Left lobe of liver (tissue), 1 donor: ENCODE data around the gene MAB21L3. TPM values are rescaled to one million over a fixed set of nuclear protein-coding genes. Genes with fewer than 3 reads are reported as not detected.

Experiments
- total RNA-seq: library from RNA; stranded (reverse); gene quantifications from one replicate; pipeline ENCODE4 v1.2.1, GENCODE V29; 2021
- donor health status: DM: no; HTN: yes; CAD: no.

Gene MAB21L3
- total RNA-seq, 1 donor from 2014 or later: 0.63 TPM

Other genes starting within 250 kb of the MAB21L3 start
- gene SLC22A15, start 134.9 kb upstream of the MAB21L3 start, total RNA-seq: 0.23 TPM